SU-DHL-6 (cell line): ENCODE data around the gene LRGUK.
"Not testable (repeated sequence)": the region's sequence is repeated elsewhere in the genome, so short reads cannot be mapped to it uniquely, and the experiment has no call there.

Experiments
- H2AFZ ChIP-seq: fragments of 200-600 bp; sonication (generic); 2 replicates; pipeline ENCODE4 v1.6.1; 2014; ENCODE audit warnings: low read depth, mild to moderate bottlenecking, moderate library complexity, mixed read lengths, antibody characterized with exemption, low read length; ENCODE audit not compliant: severe bottlenecking
- H3F3A ChIP-seq: fragments of 200-600 bp; shearing (Covaris generic); 2 replicates; pipeline ENCODE4 v1.6.0; 2016; ENCODE audit warnings: antibody characterized with exemption, mild to moderate bottlenecking; ENCODE audit not compliant: insufficient read depth
- H3K27ac ChIP-seq: fragments of 200-600 bp; sonication (generic); 2 replicates; pipeline ENCODE4 v1.5.1; 2016; ENCODE audit warnings: low read depth, mild to moderate bottlenecking, low read length, moderate library complexity, mixed read lengths
- H3K27me3 ChIP-seq: fragments of 200-600 bp; sonication (generic), shearing (Covaris generic); 2 replicates; pipeline ENCODE4 v1.6.0; 2014; ENCODE audit warnings: mild to moderate bottlenecking, low read length
- H3K36me3 ChIP-seq: fragments of 200-600 bp; sonication (generic); 2 replicates; pipeline ENCODE4 v1.6.1; 2014; ENCODE audit warnings: mild to moderate bottlenecking, low read length, mixed read lengths
- H3K4me2 ChIP-seq: fragments of 300-600, 200-600 bp; shearing (Covaris generic), sonication (generic); 2 replicates; pipeline ENCODE4 v1.6.0; 2014; ENCODE audit warnings: low read length, low read depth, mild to moderate bottlenecking; ENCODE audit not compliant: poor library complexity, severe bottlenecking
- H3K4me3 ChIP-seq: fragments of 200-600 bp; sonication (generic); 2 replicates; pipeline ENCODE4 v1.5.1; 2014; ENCODE audit warnings: antibody characterized with exemption, low read length, mild to moderate bottlenecking, mixed read lengths; ENCODE audit not compliant: insufficient read depth, poor library complexity, severe bottlenecking
- H3K79me2 ChIP-seq: fragments of 200-600 bp; sonication (generic); 2 replicates; pipeline ENCODE4 v1.6.1; 2014; ENCODE audit warnings: mild to moderate bottlenecking, low read length, moderate library complexity; ENCODE audit not compliant: insufficient read depth
- H3K9ac ChIP-seq: fragments of 200-600 bp; sonication (generic); 2 replicates; pipeline ENCODE4 v1.7.0; 2014; ENCODE audit warnings: mild to moderate bottlenecking, low read length
- H3K9me2 ChIP-seq: fragments of 200-600 bp; sonication (generic); replicated peaks from 2 replicates; pipeline ENCODE4 v1.6.1; 2014; ENCODE audit warnings: low read length; ENCODE audit not compliant: insufficient read depth
- H3K9me3 ChIP-seq: fragments of 200-600 bp; sonication (generic); 2 replicates; pipeline ENCODE4 v1.6.1; 2014; ENCODE audit warnings: low read length, mixed read lengths; ENCODE audit not compliant: insufficient read depth
- H4K20me1 ChIP-seq: fragments of 200-600 bp; sonication (generic); 2 replicates; pipeline ENCODE4 v1.6.1; 2014; ENCODE audit warnings: low read depth, mild to moderate bottlenecking, antibody characterized with exemption, low read length, moderate library complexity, mixed read lengths
- CTCF ChIP-seq: fragments of 200-600 bp; sonication (generic); IDR thresholded peaks from one replicate; pipeline ENCODE4 v1.5.1; 2017; ENCODE audit warnings: antibody characterized with exemption, mild to moderate bottlenecking, low read length, moderate library complexity; ENCODE audit not compliant: insufficient read depth, poor library complexity, severe bottlenecking
- EZH2phosphoT487 ChIP-seq: fragments of 200-600 bp; sonication (generic), shearing (Covaris generic); conservative IDR thresholded peaks from 2 replicates; pipeline ENCODE4 v1.6.1; 2018; ENCODE audit warnings: mild to moderate bottlenecking, antibody characterized with exemption, low read length, moderate library complexity, mixed read lengths

LRGUK gene

DNA sequence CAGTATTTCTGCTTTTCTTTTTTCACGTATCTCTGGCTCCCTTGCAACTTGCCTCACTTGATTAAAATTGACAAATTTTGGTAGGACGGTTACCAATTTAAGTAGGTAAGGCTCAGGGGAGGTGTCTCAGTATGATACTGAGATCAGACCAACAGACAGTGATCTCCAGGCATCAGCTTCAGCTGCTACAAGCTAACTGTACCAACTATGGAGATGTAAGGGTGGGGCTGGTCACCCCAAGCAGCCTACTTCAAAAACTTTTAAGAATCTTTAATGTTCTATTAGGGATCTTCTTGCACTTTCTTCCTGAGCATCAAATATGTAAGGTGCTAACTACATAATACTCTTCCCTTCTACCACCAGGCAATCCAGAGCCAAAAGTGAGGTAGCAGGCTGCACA lies 162.7 kb downstream of the LRGUK start:
- Histone ChIP-seq H3K27me3 (no peaks in the 10 kb centered on the region), H3K9me2 (no peaks in the 10 kb centered on the region), H3K27ac (no peak overlapping the region), H3K4me3 (no peak overlapping the region), H3F3A (no peaks in the 10 kb centered on the region), H4K20me1 (no peaks in the 10 kb centered on the region), H3K36me3 (no peaks in the 10 kb centered on the region), H2AFZ (no peak overlapping the region), H3K9ac (no peak overlapping the region), H3K9me3 (no peaks in the 10 kb centered on the region), H3K4me2 (no peak overlapping the region), H3K79me2 (no peaks in the 10 kb centered on the region)
- TF ChIP-seq EZH2phosphoT487 (no peak), CTCF (no peak)

DNA sequence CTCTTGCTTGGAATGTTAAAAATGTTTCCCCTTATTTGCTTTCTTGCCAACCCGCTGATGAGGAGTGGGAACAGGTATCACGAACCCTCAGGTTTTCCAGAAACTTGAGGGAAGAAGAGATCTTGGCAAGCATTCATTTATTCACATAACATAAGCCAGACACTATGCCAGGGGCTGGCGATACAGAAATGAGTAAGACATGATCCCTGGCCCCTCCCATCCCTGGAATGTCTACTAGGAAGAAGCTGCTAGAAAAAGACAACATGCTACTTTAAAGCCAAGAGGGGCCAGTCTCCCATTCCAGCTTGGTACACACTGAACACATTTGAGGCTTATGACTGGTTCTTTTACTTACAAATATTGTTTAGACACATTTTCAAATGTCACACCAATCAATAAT lies 163.1 kb downstream of the LRGUK start:
- Histone ChIP-seq H3K27me3 (no peaks in the 10 kb centered on the region), H3K9me2 (no peaks in the 10 kb centered on the region), H3K27ac (no peak overlapping the region), H3K4me2 (no peak overlapping the region), H4K20me1 (no peaks in the 10 kb centered on the region), H2AFZ (no peak overlapping the region), H3F3A (no peaks in the 10 kb centered on the region), H3K9me3 (no peaks in the 10 kb centered on the region), H3K4me3 (no peak overlapping the region), H3K36me3 (no peaks in the 10 kb centered on the region), H3K79me2 (no peaks in the 10 kb centered on the region), H3K9ac (no peak overlapping the region)
- no peak for TF ChIP-seq EZH2phosphoT487
- TF ChIP-seq CTCF: no peak

DNA sequence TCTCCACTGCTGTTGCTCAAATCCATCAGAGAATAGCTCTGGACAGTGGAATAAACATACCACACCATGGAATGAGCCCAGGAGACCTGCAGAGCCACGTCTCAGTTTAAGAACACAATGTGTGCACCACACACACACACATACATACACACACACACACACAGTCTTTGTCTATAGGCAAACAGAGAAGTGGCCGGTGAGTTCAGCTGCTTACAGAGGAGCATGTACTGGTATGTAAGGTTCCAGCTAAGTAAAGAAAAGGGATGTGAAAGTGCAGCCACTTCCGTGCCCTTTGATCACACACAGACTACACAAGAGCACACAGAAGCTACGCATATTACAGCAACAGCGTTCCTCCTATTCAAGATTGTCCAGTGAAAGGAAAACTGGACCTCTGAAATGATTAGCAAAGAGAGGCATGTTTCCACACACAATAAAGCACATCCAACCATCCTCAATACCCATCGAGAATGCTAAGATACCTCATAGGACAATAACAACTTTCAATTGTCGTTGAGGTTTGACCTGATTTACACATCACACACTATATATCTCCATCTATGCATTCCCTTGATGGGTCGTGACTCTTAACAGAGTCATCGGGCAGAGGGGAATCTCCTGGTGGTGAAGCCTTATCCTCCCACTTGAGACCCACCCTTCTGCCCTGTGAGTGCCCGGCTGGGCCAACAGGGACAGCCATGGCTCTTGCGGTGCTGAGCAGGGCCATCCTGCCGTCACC lies 166.0 kb downstream of the LRGUK start:
- Histone ChIP-seq H3K27ac (peak overlapping the region; percentile 51), H3K36me3 (no peaks in the 10 kb centered on the region), H3K4me2 (peak overlapping the region; percentile 48), H2AFZ (peak overlapping the region; percentile 15), H3K4me3 (no peak overlapping the region), H3K9ac (peak overlapping the region; percentile 32), H3K79me2 (no peaks in the 10 kb centered on the region), H3K27me3 (no peaks in the 10 kb centered on the region), H3F3A (no peaks in the 10 kb centered on the region), H3K9me3 (no peaks in the 10 kb centered on the region), H4K20me1 (no peaks in the 10 kb centered on the region), H3K9me2 (no peaks in the 10 kb centered on the region)
- TF ChIP-seq EZH2phosphoT487 (no peak), CTCF (no peak)

DNA sequence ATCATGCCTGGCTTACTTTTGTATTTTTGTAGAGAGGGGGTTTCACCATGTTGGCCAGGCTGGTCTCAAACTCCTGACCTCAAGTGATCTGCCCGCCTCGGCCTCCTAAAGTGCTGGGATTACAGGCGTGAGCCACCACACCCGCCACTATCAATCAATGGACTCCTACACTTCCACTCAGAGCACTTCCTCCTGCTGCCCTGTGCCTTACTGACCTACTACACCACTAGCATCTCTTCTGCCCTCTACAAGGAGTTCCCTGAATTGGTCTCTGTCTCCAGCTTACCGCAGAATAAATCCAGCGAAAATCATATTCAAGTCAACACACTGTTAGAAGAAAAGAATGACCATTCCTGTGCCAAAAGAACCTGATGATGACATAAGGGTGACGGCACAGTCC lies 168.8 kb downstream of the LRGUK start:
- H3K36me3 ChIP-seq, H3K9me3 ChIP-seq: not testable (repeated sequence)

More for the DNA sequence above, 168.8 kb downstream of the LRGUK start:
- not testable (repeated sequence) for H3K27ac ChIP-seq, H3K4me3 ChIP-seq, H2AFZ ChIP-seq, H3F3A ChIP-seq, H3K79me2 ChIP-seq, H3K27me3 ChIP-seq, H3K9me2 ChIP-seq, H3K4me2 ChIP-seq, H4K20me1 ChIP-seq, H3K9ac ChIP-seq
